ENCODE measurements around the gene IQCN.

DNA sequence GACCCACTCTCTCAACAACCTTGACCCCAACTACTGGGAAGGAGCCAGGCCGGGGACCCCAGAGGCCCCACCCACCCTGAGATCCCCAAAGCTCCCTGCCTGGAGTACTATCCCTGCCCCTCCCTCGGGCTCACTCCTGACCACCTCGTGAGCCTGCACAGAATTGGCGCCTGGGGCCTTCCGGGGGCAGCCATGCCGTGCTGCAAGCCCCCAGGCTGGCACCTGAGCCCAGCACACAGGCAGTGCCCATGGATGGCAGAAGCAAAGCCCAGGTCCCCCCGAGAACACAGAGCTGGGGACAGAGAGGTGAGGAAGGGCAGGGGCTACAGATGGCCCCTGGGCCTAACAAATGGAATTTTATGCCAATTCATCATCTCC is 34.7 kb upstream of the IQCN start:
- TF ChIP-seq, protein P1, sequence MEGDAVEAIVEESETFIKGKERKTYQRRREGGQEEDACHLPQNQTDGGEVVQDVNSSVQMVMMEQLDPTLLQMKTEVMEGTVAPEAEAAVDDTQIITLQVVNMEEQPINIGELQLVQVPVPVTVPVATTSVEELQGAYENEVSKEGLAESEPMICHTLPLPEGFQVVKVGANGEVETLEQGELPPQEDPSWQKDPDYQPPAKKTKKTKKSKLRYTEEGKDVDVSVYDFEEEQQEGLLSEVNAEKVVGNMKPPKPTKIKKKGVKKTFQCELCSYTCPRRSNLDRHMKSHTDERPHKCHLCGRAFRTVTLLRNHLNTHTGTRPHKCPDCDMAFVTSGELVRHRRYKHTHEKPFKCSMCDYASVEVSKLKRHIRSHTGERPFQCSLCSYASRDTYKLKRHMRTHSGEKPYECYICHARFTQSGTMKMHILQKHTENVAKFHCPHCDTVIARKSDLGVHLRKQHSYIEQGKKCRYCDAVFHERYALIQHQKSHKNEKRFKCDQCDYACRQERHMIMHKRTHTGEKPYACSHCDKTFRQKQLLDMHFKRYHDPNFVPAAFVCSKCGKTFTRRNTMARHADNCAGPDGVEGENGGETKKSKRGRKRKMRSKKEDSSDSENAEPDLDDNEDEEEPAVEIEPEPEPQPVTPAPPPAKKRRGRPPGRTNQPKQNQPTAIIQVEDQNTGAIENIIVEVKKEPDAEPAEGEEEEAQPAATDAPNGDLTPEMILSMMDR (IDR thresholded peaks at IDR 0.05), result no peak
- TF ChIP-seq POLR2AphosphoS5 (IDR thresholded peaks at IDR 0.05), result no peak

Measured in prostate gland (tissue), 2 donors.